Duodenal mucosa (tissue), 2 donors: ENCODE data around the gene MCCC2.
"Not testable (repeated sequence)": the region's sequence is repeated elsewhere in the genome, so short reads cannot be mapped to it uniquely, and the experiment has no call there.

Experiments
- H3K27ac ChIP-seq: one replicate; pipeline ENCODE4 v1.7.0; 2013; ENCODE audit warnings: low read depth, low read length
- H3K27me3 ChIP-seq, 2 donors: one replicate each; pipeline ENCODE4 v1.7.0; 2013; ENCODE audit warnings: low read length in 2 of 2, control low read depth in 1 of 2; ENCODE audit not compliant: insufficient read depth in 2 of 2, control insufficient read depth in 1 of 2
- H3K36me3 ChIP-seq, 2 donors: one replicate each; pipeline ENCODE4 v1.7.0; 2013; ENCODE audit warnings: low read length in 2 of 2, control low read depth in 1 of 2; ENCODE audit not compliant: insufficient read depth in 2 of 2, control insufficient read depth in 1 of 2
- H3K4me1 ChIP-seq, 2 donors: one replicate each; pipeline ENCODE4 v1.7.0; 2013; ENCODE audit warnings: low read length in 2 of 2, control low read depth in 1 of 2; ENCODE audit not compliant: insufficient read depth in 2 of 2, control insufficient read depth in 1 of 2
- H3K4me3 ChIP-seq, 2 donors: one replicate each; pipeline ENCODE4 v1.7.0; 2013; ENCODE audit warnings: low read length in 2 of 2, low read depth in 1 of 2
- H3K9ac ChIP-seq, 2 donors: one replicate each; pipeline ENCODE4 v1.7.0; 2013; ENCODE audit warnings: low read length in 2 of 2, low read depth in 1 of 2
- H3K9me3 ChIP-seq, 2 donors: one replicate each; pipeline ENCODE4 v1.7.0; 2013; ENCODE audit warnings: low read length in 2 of 2, control low read depth in 1 of 2; ENCODE audit not compliant: control insufficient read depth in 1 of 2

Gene MCCC2

GRCh38 chr5:71575588-71575987, 11.6 kb upstream of the MCCC2 start:
- not testable (repeated sequence) for H3K27me3 ChIP-seq, H3K9me3 ChIP-seq, H3K9ac ChIP-seq, H3K27ac ChIP-seq, H3K36me3 ChIP-seq, H3K4me3 ChIP-seq, H3K4me1 ChIP-seq

GRCh38 chr5:71576241-71576640, 10.9 kb upstream of the MCCC2 start:
- Histone ChIP-seq H3K27me3 (no peaks in the 10 kb centered on the region), H3K4me1 (peaks cover 0 to 5% of the 10 kb centered on the region in 2 donors), H3K36me3 (no peaks in the 10 kb centered on the region), H3K9me3 (no peaks in the 10 kb centered on the region), H3K27ac (no peak overlapping the region), H3K9ac (no peak overlapping the region), H3K4me3 (no peak overlapping the region)

GRCh38 chr5:71577839-71578238, 9.3 kb upstream of the MCCC2 start:
- H3K36me3 ChIP-seq, H3K27me3 ChIP-seq, H3K4me3 ChIP-seq, H3K9ac ChIP-seq, H3K27ac ChIP-seq, H3K4me1 ChIP-seq, H3K9me3 ChIP-seq: not testable (repeated sequence)

- Histone ChIP-seq H3K9ac (no peak overlapping the region), H3K36me3 (no peaks in the 10 kb centered on the region), H3K27me3 (no peaks in the 10 kb centered on the region), H3K27ac (no peak overlapping the region), H3K9me3 (no peaks in the 10 kb centered on the region), H3K4me1 (peaks cover 8 to 9% of the 10 kb centered on the region in 2 donors), H3K4me3 (no peak overlapping the region)
Measured at GRCh38 chr5:71582945-71583584, 4.1 kb upstream of the MCCC2 start.

- H3K9me3 ChIP-seq: no peaks in the 10 kb centered on the region
- H3K36me3 ChIP-seq: no peaks in the 10 kb centered on the region
- H3K27me3 ChIP-seq: no peaks in the 10 kb centered on the region
- peak overlapping the region; percentile 79 to 82 for H3K9ac ChIP-seq
- H3K27ac ChIP-seq: peak overlapping the region; percentile 47
- H3K4me3 ChIP-seq: peak overlapping the region; percentile 89 to 96
- H3K4me1 ChIP-seq: peaks cover 21 to 25% of the 10 kb centered on the region in 2 donors
Measured at GRCh38 chr5:71586052-71586940, 844 bp upstream of the MCCC2 start.

GRCh38 chr5:71587766-71588532, 809 bp downstream of the MCCC2 start:
- no peaks in the 10 kb centered on the region for H3K9me3 ChIP-seq
- H3K4me3 ChIP-seq: peak overlapping the region; percentile 89 to 96
- no peak overlapping the region for H3K27ac ChIP-seq
- peaks cover 21 to 25% of the 10 kb centered on the region in 2 donors for H3K4me1 ChIP-seq
- no peaks in the 10 kb centered on the region for H3K27me3 ChIP-seq
- peak overlapping the region; percentile 79 to 82 for H3K9ac ChIP-seq
- H3K36me3 ChIP-seq: no peaks in the 10 kb centered on the region

- Histone ChIP-seq H3K9ac (no peak overlapping the region), H3K36me3 (peaks cover 0 to 2% of the 10 kb centered on the region in 2 donors), H3K9me3 (no peaks in the 10 kb centered on the region), H3K27ac (no peak overlapping the region), H3K4me3 (peak overlapping the region; percentile 48 to 89), H3K27me3 (no peaks in the 10 kb centered on the region), H3K4me1 (peaks cover 21 to 25% of the 10 kb centered on the region in 2 donors)
Measured at GRCh38 chr5:71588533-71588885, 1.4 kb downstream of the MCCC2 start.

GRCh38 chr5:71589903-71590302, 2.8 kb downstream of the MCCC2 start:
- Histone ChIP-seq H3K36me3 (peaks cover 0 to 12% of the 10 kb centered on the region in 2 donors), H3K27me3 (no peaks in the 10 kb centered on the region), H3K4me3 (no peak overlapping the region), H3K27ac (no peak overlapping the region), H3K4me1 (peaks cover 21 to 25% of the 10 kb centered on the region in 2 donors), H3K9me3 (no peaks in the 10 kb centered on the region), H3K9ac (no peak overlapping the region)

- H3K9ac ChIP-seq: no peak overlapping the region
- no peaks in the 10 kb centered on the region for H3K27me3 ChIP-seq
- no peak overlapping the region for H3K27ac ChIP-seq
- H3K4me1 ChIP-seq: peaks cover 21 to 25% of the 10 kb centered on the region in 2 donors
- H3K36me3 ChIP-seq: peaks cover 0 to 12% of the 10 kb centered on the region in 2 donors
- H3K4me3 ChIP-seq: no peak overlapping the region
- H3K9me3 ChIP-seq: no peaks in the 10 kb centered on the region
Measured at GRCh38 chr5:71591100-71591499, 4.0 kb downstream of the MCCC2 start.

- Histone ChIP-seq H3K27ac (no peak overlapping the region), H3K9ac (no peak overlapping the region), H3K4me3 (no peak overlapping the region), H3K27me3 (no peaks in the 10 kb centered on the region), H3K9me3 (no peaks in the 10 kb centered on the region), H3K36me3 (peaks cover 13 to 51% of the 10 kb centered on the region in 2 donors), H3K4me1 (peaks cover 0 to 4% of the 10 kb centered on the region in 2 donors)
Measured at GRCh38 chr5:71596169-71596568, 9.0 kb downstream of the MCCC2 start.
